RWPE1 (cell line): ENCODE measurements around the gene AHSA1.

Experiments used
- CTCF ChIA-PET: fragments of 350-600 bp; sonication (Branson Sonifier 250); formaldehyde crosslinking; extraction: SDS; loops from one replicate; lab custom pipeline; 2021; lab: Yijun Ruan, JAX
- POLR2A ChIA-PET: fragments of 400-600 bp; formaldehyde crosslinking; extraction: SDS; loops from one replicate; lab custom pipeline; 2020; ENCODE audit warnings: antibody characterized with exemption; ENCODE audit not compliant: low non-redundant PET; lab: Yijun Ruan, JAX
- DNase-seq: peaks from one replicate; pipeline ENCODE4 v3.0.0; 2012; ENCODE audit warnings: low spot score
- H3K27ac ChIP-seq: fragments of 450-650 bp; 2 replicates; pipeline ENCODE4 v1.5.1; 2017
- TF ChIP-seq, protein P1 (sequence below): fragments of 450-650 bp; conservative IDR thresholded peaks from 2 replicates; pipeline ENCODE4 v1.5.1; 2017; ENCODE audit warnings: low read depth, mild to moderate bottlenecking

The AHSA1 gene

DNA sequence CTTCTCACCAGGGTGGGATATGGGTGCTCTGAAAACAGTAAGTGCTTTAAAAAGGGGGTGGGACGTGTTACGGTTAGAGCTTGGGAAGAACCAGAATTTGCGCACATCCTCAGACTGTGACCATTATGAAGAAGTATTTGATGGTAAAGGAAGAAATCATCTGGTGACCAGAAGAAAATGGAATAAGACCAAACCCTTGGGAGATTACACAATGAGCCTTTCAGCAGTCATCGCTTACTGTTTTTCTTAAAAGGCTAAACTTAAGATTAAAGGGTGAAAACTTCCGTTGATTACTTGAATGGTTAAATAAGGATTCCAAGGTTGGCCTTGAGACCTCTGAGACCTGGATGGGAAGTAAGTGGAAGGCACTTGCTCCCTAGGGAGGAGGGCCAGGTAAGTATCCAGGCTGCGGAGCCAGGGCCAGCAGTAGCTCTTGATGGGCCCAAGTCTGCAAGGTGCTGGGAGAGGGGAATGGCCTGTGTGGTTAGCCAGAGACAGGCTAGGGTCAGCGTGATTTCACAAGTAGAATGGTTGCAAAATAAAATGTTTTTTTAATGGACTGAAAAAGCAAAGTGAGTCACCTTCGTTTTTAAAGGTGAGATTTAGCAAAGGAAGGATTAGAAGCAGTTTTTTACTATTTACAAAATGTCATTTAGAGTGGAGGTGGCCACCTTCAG, 53.7 kb downstream of the AHSA1 start:
- ChIA-PET POLR2A (no interaction called here), CTCF (interaction anchor here (0.7 kb wide), 1 partner anchor 171 kb away, joined by 3 read pairs; no protein-coding TSS in a partner anchor)
- H3K27ac ChIP-seq, result no peak overlapping the region
- no peak for DNase-seq
- TF ChIP-seq, protein P1, sequence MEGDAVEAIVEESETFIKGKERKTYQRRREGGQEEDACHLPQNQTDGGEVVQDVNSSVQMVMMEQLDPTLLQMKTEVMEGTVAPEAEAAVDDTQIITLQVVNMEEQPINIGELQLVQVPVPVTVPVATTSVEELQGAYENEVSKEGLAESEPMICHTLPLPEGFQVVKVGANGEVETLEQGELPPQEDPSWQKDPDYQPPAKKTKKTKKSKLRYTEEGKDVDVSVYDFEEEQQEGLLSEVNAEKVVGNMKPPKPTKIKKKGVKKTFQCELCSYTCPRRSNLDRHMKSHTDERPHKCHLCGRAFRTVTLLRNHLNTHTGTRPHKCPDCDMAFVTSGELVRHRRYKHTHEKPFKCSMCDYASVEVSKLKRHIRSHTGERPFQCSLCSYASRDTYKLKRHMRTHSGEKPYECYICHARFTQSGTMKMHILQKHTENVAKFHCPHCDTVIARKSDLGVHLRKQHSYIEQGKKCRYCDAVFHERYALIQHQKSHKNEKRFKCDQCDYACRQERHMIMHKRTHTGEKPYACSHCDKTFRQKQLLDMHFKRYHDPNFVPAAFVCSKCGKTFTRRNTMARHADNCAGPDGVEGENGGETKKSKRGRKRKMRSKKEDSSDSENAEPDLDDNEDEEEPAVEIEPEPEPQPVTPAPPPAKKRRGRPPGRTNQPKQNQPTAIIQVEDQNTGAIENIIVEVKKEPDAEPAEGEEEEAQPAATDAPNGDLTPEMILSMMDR, result no peak

DNA sequence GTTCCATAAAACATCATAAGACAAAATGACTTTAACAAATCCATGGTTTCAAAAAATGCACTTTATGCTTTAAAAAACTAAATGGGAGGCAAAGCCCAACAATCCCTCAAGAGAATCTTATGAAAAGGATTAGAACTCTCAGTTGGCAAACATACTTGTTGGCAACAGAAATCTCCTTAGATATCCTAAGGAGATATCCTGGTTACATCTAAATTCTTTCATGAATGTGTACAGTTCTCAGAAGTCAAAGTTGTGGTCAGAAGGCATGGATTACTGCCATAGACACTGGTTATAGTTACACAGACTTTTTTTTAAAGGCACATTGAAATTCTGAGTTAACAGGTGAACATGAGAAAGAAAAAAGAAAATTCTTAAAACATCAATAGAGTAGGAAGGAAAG, 58.2 kb downstream of the AHSA1 start:
- TF ChIP-seq, protein P1, result no peak
- no peak for DNase-seq
- CTCF ChIA-PET, result no interaction called here
- POLR2A ChIA-PET, result no interaction called here
- no peak overlapping the region for H3K27ac ChIP-seq
